ENCODE measurements around the gene KCTD17.

- TF ChIP-seq POLR2AphosphoS5 (IDR thresholded peaks at IDR 0.05): no peak
- no peak for TF ChIP-seq POLR2A (IDR thresholded peaks at IDR 0.05)
Observed at GRCh38 chr22:37072673-37073072, 21.1 kb downstream of the KCTD17 start.
